NCI-H2196 treated with DMSO at 0.1 percent for 48 hours (cell line): Measurements from ENCODE around the gene ZSCAN25.
"Not testable (repeated sequence)": the region's sequence is repeated elsewhere in the genome, so short reads cannot be mapped to it uniquely, and the experiment has no call there.

Experiments used
- DNase-seq: peaks from one replicate; lab custom pipeline; 2025; ENCODE audit not compliant: unreplicated experiment; lab: John Stamatoyannopoulos, UW

The ZSCAN25 gene

GRCh38 chr7:99617192-99617781 is 541 bp downstream of the ZSCAN25 start:
- no peak for DNase-seq

GRCh38 chr7:99618726-99619125 is 2.0 kb downstream of the ZSCAN25 start:
- DNase-seq: no peak

- DNase-seq: no peak
Measured at GRCh38 chr7:99619571-99620130, 2.9 kb downstream of the ZSCAN25 start.

GRCh38 chr7:99621271-99621670 is 4.5 kb downstream of the ZSCAN25 start:
- DNase-seq: no peak

GRCh38 chr7:99622596-99622995 is 5.8 kb downstream of the ZSCAN25 start:
- DNase-seq: no peak

- no peak for DNase-seq
Measured at GRCh38 chr7:99623091-99623693, 6.4 kb downstream of the ZSCAN25 start.

- no peak for DNase-seq
Measured at GRCh38 chr7:99623702-99624447, 7.1 kb downstream of the ZSCAN25 start.

GRCh38 chr7:99624484-99624883 is 7.7 kb downstream of the ZSCAN25 start:
- DNase-seq: no peak

- DNase-seq: no peak
Measured at GRCh38 chr7:99625321-99625720, 8.6 kb downstream of the ZSCAN25 start.

GRCh38 chr7:99625961-99626360 is 9.2 kb downstream of the ZSCAN25 start:
- DNase-seq: no peak

- DNase-seq: no peak
Measured at GRCh38 chr7:99626661-99627060, 9.9 kb downstream of the ZSCAN25 start.

- DNase-seq: no peak
Measured at GRCh38 chr7:99627513-99627912, 10.8 kb downstream of the ZSCAN25 start.

- DNase-seq: no peak
Measured at GRCh38 chr7:99628471-99629465, 12.0 kb downstream of the ZSCAN25 start.

- no peak for DNase-seq
Measured at GRCh38 chr7:99629643-99630042, 12.9 kb downstream of the ZSCAN25 start.

- DNase-seq: peak; percentile 8
Measured at GRCh38 chr7:99631295-99632109, 14.8 kb downstream of the ZSCAN25 start.

GRCh38 chr7:99637414-99637813 is 20.7 kb downstream of the ZSCAN25 start:
- not testable (repeated sequence) for DNase-seq

- no peak for DNase-seq
Measured at GRCh38 chr7:99638731-99639130, 22.0 kb downstream of the ZSCAN25 start.

- no peak for DNase-seq
Measured at GRCh38 chr7:99639267-99639666, 22.5 kb downstream of the ZSCAN25 start.

GRCh38 chr7:99642027-99642426 is 25.3 kb downstream of the ZSCAN25 start:
- DNase-seq: no peak

GRCh38 chr7:99643464-99643863 is 26.7 kb downstream of the ZSCAN25 start:
- DNase-seq: no peak
